ENCODE measurements around the gene ATP2B2. TPM values are rescaled to one million over a fixed set of nuclear protein-coding genes. Genes with fewer than 3 reads are reported as not detected.

ATP2B2 gene
- not detected for total RNA-seq

DNA sequence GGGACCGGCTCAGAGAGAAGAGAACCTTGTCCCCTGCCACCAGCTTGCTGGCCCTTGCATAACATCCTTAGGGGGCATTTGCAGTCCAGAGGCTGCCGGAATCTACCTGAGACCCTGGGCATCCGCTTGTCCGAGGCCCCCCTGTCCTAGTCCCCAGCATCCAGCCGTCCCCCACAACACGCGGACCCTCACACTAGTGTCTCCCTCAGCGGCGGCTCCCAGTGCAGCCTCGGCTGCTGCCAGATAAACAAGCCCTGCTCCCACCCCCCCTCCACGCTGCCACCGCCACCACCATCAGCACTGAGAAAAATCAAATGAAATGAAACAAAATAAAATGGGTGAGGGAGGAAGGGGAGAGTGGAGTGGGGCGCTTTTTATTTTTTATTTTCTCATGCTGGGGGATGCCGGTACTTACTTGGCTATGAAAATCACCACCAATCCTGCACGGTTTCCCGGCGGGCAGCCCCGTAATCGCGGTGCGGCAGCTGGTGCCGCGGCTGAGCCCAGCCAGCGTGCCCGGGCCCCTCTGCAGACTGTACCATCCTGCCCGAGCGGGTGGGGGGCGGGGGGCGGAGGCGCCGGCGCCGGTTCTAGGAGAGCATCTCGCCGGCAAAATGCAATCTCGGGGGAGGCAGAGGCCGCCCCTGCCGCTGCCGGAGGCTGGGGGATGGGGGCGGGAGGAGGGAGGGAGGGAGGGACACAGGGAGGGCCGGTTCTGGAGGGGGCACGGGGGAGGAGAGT is at the start of gene ATP2B2:
Gene ATP2B2 (minus strand): TSS at position 537 of the 741 bp plus-strand sequence. CDS start 56,043 bp downstream, outside the sequence.
- Mint-ChIP-seq H3K4me1 (peaks cover 2% of the 10 kb centered on the region), H3K4me3 (no peak within 1 kb of the TSS), H3K9me3 (no peaks in the 10 kb centered on the region), H3K27me3 (peaks cover 18% of the 10 kb centered on the region), H3K36me3 (ENCODE audit: low read depth) (no peaks in the 10 kb centered on the region), H3K27ac (no peak within 1 kb of the TSS)
- DNase-seq: no peak
- POLR2A ChIA-PET: no interaction called here
- CTCF ChIA-PET: no interaction called here

DNA sequence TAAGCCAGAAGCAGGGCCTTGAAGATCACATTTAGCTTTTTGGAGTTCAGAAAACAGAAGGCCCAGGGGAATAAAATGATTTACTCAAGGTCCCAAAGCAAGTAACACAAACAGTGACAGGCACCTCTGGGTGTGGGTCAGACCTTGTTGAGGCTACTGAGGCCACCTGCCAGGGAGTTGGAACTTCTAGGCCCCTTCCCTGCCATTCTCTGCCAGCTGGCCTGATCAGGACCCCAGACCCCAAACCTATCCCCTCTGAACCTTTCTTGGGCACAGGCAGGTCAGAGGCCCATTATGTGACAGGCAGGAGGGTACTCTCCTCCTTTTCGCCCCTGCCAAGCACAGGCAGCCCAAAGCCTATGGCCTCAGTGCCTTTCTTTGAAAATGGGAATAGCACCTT is 49.4 kb upstream of the ATP2B2 start:
- no peaks in the 10 kb centered on the region for H3K9me3 Mint-ChIP-seq
- ChIA-PET CTCF (no interaction called here), POLR2A (no interaction called here)
- H3K36me3 Mint-ChIP-seq (ENCODE audit: low read depth): no peaks in the 10 kb centered on the region
- H3K27ac Mint-ChIP-seq: no peak overlapping the region
- DNase-seq: peak; percentile 6
- H3K4me3 Mint-ChIP-seq: no peak overlapping the region
- peaks cover 36% of the 10 kb centered on the region for H3K4me1 Mint-ChIP-seq
- H3K27me3 Mint-ChIP-seq: peaks cover 14% of the 10 kb centered on the region

DNA sequence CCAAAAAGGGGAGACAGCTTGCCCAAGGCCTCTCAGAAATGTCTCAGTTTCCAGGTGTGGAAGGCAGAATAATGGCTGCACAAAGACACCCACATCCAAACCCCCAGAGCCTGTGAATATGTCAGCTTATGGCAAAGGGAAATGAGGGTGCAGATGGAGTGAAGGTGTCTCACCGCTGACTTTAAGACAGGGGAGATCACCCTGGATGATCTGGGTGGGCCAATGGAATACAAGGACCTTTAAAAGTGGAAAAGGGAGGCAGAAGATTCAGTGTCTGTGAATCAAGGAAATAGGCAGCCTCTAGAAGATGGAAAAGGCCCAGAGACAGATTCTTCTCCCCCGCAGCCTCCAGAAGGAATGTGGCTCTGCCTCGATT is 48.8 kb upstream of the ATP2B2 start:
- DNase-seq: peak; percentile 7
- CTCF ChIA-PET: no interaction called here

DNA sequence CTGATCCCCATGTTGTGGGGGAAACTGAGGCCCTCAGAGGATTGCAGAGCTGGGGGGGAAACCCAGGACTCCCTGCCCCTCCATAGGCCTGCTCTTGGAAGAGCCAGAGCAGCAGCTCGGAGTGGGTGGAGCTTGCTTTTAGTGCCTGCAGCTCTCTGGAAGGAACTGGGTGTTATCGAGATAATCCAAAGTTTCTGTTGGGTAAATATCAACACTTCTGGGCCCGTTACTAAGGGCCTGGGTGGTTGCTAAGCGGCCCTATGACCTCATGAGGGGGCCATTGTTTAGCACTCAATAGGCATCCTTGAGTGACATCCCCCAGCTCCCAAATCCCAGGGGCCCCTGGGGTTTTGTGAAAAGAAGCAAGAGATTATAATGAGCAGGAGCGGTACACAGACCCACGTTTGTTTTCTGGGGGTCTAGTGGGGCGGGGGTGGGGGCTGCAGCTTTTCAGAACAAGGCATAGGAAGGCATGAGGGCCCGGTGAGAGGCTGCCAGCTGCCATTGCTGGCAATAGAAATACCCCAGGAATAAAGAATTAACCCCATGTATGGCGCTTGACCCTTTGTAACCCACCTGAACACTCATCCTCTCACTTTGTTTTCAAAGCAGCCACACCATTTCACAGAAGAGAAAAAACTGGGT is 48.3 kb upstream of the ATP2B2 start:
- Mint-ChIP-seq H3K4me1 (peaks cover 45% of the 10 kb centered on the region), H3K27me3 (peaks cover 7% of the 10 kb centered on the region), H3K36me3 (ENCODE audit: low read depth) (no peaks in the 10 kb centered on the region), H3K9me3 (no peaks in the 10 kb centered on the region), H3K4me3 (no peak overlapping the region), H3K27ac (no peak overlapping the region)
- ChIA-PET POLR2A (no interaction called here), CTCF (interaction anchor here (0.6 to 2.3 kb wide), 3 partner anchors 50 to 1351 kb away, joined by 3 to 6 read pairs (median 3); no protein-coding TSS in a partner anchor)
- DNase-seq: peak; percentile 9

More for the DNA sequence above, 48.8 kb upstream of the ATP2B2 start:
- POLR2A ChIA-PET: no interaction called here
- H3K4me1 Mint-ChIP-seq: peaks cover 40% of the 10 kb centered on the region
- no peaks in the 10 kb centered on the region for H3K9me3 Mint-ChIP-seq
- no peak overlapping the region for H3K4me3 Mint-ChIP-seq
- H3K27ac Mint-ChIP-seq: no peak overlapping the region
- H3K36me3 Mint-ChIP-seq (ENCODE audit: low read depth): no peaks in the 10 kb centered on the region
- peaks cover 10% of the 10 kb centered on the region for H3K27me3 Mint-ChIP-seq

DNA sequence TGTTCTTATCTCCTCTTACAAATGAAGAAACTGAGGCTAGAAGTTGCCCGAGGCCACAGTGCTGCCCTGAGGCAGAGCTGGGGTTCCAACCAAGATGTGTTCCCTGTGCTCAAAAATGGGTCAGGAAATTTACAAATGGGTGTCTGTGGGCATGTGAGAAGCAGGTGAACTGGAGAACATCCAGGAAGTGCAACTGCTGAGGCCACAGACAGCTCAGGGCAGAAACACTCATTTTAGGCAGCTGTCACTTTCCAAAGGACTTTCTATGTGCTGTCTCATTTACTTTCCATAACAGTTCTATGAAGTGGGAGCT is 47.2 kb upstream of the ATP2B2 start:
- H3K27ac Mint-ChIP-seq: peak overlapping the region; percentile 82
- ChIA-PET POLR2A (interaction anchor here (0.6 to 1.1 kb wide), 4 partner anchors 50 to 186 kb away, joined by 3 to 4 read pairs (median 4); no protein-coding TSS in a partner anchor), CTCF (interaction anchor here (1.0 to 2.3 kb wide), 3 partner anchors 51 to 620 kb away, joined by 3 to 6 read pairs (median 3); no protein-coding TSS in a partner anchor)
- H3K4me1 Mint-ChIP-seq: peaks cover 52% of the 10 kb centered on the region
- H3K9me3 Mint-ChIP-seq: no peaks in the 10 kb centered on the region
- H3K36me3 Mint-ChIP-seq (ENCODE audit: low read depth): no peaks in the 10 kb centered on the region
- H3K4me3 Mint-ChIP-seq: peak overlapping the region; percentile 50
- DNase-seq: peak; percentile 24
- H3K27me3 Mint-ChIP-seq: peaks cover 8% of the 10 kb centered on the region

DNA sequence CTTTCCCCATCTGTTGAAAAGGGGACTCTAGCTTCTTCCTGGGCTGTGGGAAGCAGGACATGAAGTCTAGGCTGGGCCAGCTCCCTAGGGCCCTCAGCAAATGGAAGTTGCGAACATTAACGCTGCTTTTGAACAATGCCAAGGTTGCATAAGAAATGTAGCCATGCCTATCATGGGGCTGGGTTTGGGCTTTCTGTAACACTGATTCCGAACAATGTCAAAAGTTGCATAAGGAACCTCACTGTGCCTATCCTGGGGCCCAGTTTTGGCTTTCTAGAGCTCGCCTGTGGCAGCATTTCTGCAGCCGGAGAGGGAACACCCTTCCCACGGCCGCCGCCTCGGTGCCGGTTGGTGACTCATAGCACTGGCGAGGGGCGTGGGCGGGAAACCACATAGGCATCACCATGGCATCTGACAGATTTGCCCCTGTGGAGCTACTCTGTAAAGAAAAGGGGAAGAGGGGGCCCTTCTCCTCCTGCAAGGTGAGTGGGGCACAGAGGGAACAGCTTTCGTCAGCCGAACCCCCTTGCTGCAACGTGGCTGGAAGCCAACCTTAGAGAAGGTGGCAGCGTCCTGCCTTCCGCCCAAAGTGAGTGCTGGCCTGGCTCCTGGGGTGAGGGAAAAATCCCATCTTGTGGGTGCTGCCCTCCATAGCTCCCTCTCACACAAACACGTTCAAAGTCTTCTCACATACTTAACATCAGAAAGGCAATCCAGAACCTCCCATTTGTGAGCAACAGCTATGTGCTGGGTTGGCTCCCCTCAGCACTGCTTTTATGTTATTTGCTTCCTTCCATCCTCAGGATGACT is 46.6 kb upstream of the ATP2B2 start:
- H3K27ac Mint-ChIP-seq: peak overlapping the region; percentile 82
- peak overlapping the region; percentile 50 for H3K4me3 Mint-ChIP-seq
- peaks cover 8% of the 10 kb centered on the region for H3K27me3 Mint-ChIP-seq
- H3K4me1 Mint-ChIP-seq: peaks cover 48% of the 10 kb centered on the region
- ChIA-PET CTCF (interaction anchor here (0.6 to 2.3 kb wide), 4 partner anchors 18 to 1928 kb away, joined by 3 to 6 read pairs (median 3); no protein-coding TSS in a partner anchor), POLR2A (interaction anchor here (0.6 to 1.1 kb wide), 4 partner anchors 50 to 186 kb away, joined by 3 to 4 read pairs (median 4); no protein-coding TSS in a partner anchor)
- peak; percentile 72 for DNase-seq
- H3K9me3 Mint-ChIP-seq: no peaks in the 10 kb centered on the region
- no peaks in the 10 kb centered on the region for H3K36me3 Mint-ChIP-seq (ENCODE audit: low read depth)

DNA sequence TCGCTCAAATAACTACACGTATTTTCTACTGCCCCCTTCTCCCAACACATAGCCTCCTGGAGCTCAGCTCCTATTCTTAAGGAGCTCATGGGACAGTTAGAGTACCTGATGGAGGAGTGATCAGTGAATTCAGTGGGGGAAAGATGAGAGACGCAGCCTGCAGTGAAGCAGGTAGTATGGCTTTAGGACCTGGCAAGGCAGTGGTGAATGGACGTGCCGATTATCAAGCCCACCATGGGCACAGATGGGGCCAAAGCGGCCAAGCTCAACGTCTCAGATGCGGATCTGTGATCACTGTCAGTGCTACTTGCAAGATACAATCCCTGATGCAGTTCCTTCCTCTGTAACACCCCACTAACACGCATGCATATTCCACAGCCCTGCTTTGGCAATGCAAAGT is 45.8 kb upstream of the ATP2B2 start:
- no peak overlapping the region for H3K27ac Mint-ChIP-seq

DNA sequence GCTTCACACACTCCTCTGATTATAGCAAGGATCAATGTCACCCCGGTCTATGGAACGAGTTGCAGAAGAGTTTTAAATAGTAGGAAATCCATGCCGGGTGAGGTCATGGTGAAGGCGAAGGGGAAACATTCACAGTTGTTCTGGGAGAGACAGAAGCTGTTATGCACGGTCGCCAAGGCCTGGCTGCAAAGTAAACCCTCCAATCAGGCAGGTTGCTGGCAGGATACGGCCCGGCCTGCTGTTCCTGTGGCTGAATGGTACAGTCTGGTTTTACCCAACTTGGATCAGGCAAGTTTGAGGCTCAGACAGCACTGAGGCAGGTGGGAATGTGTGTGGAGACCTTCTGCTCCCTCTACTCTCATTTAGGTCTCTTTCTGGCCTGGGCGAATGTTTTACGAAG is 45.3 kb upstream of the ATP2B2 start:
- CTCF ChIA-PET: no interaction called here
- no peak overlapping the region for H3K4me3 Mint-ChIP-seq

More for the DNA sequence above, 45.8 kb upstream of the ATP2B2 start:
- peak; percentile 11 for DNase-seq
- H3K4me1 Mint-ChIP-seq: peaks cover 48% of the 10 kb centered on the region
- peaks cover 8% of the 10 kb centered on the region for H3K27me3 Mint-ChIP-seq
- no peaks in the 10 kb centered on the region for H3K36me3 Mint-ChIP-seq (ENCODE audit: low read depth)
- ChIA-PET CTCF (interaction anchor here (2.3 kb wide), 1 partner anchor 53 kb away, joined by 6 read pairs; no protein-coding TSS in a partner anchor), POLR2A (no interaction called here)
- no peaks in the 10 kb centered on the region for H3K9me3 Mint-ChIP-seq
- H3K4me3 Mint-ChIP-seq: no peak overlapping the region

DNA sequence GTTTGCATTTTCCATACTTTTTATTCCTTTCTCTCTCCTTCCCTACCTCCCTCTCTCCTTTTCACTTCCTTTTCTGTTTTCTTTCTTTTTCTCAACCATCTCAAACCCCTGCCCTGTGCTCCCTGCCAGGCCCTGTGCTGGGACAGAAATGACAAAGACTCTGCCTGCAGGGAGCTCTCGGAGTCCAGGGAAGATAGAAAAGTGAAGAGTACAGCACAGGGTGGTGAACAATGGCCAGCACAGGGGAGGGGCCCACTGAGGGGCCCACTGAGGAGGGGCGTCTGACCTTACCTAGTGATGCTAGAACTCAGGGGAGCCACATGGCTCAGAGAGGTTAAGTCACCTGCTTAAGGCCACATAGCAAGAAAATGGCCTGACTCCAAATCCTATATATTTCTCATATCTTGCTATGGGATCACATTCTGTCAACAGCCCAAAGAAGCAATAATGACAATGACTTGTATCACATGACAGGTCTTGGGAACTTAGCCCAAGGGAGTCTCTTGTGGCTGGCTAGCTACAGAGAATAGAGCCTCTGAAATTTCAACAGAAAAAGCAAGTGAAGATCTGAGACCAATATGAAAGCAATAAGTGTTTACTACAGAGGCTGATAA is 44.3 kb upstream of the ATP2B2 start:
- CTCF ChIA-PET: no interaction called here
- H3K4me1 Mint-ChIP-seq: peaks cover 48% of the 10 kb centered on the region
- H3K27ac Mint-ChIP-seq: no peak overlapping the region
- H3K9me3 Mint-ChIP-seq: no peaks in the 10 kb centered on the region
- peaks cover 10% of the 10 kb centered on the region for H3K27me3 Mint-ChIP-seq
- POLR2A ChIA-PET: interaction anchor here (1.0 kb wide), 1 partner anchor 8 kb away, joined by 3 read pairs; no protein-coding TSS in a partner anchor
- peak; percentile 8 for DNase-seq
- no peak overlapping the region for H3K4me3 Mint-ChIP-seq
- H3K36me3 Mint-ChIP-seq (ENCODE audit: low read depth): no peaks in the 10 kb centered on the region

More for the DNA sequence above, 45.3 kb upstream of the ATP2B2 start:
- Mint-ChIP-seq H3K36me3 (ENCODE audit: low read depth) (no peaks in the 10 kb centered on the region), H3K9me3 (no peaks in the 10 kb centered on the region), H3K27me3 (peaks cover 8% of the 10 kb centered on the region), H3K4me1 (peaks cover 48% of the 10 kb centered on the region), H3K27ac (no peak overlapping the region)
- POLR2A ChIA-PET: no interaction called here
- peak; percentile 9 for DNase-seq

DNA sequence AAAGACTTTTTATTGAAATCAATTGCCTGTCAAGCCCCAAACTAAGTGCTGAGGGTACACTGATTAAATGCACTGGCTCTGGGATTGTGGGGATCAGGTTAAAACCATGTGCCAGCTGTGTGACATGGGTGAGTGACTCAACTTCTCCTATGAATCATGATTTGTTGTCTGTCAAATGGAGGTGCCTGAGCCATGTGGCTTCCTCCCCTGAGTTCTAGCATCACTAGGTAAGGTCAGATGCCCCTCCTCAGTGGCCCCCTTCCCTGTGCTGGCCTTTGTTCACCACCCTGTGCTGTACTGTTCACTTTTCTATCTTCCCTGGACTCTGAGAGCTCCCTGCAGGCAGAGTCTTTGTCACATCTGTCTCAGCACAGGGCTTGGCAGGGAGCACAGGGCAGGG is 43.6 kb upstream of the ATP2B2 start:
- Mint-ChIP-seq H3K9me3 (no peaks in the 10 kb centered on the region), H3K27ac (peak overlapping the region; percentile 2), H3K36me3 (ENCODE audit: low read depth) (peaks cover 2% of the 10 kb centered on the region), H3K27me3 (peaks cover 13% of the 10 kb centered on the region), H3K4me1 (peaks cover 48% of the 10 kb centered on the region), H3K4me3 (no peak overlapping the region)
- ChIA-PET POLR2A (interaction anchor here (1.0 kb wide), 1 partner anchor 9 kb away, joined by 3 read pairs; no protein-coding TSS in a partner anchor), CTCF (interaction anchor here (1.1 kb wide), 1 partner anchor 11 kb away, joined by 3 read pairs; no protein-coding TSS in a partner anchor)
- DNase-seq: peak; percentile 30

DNA sequence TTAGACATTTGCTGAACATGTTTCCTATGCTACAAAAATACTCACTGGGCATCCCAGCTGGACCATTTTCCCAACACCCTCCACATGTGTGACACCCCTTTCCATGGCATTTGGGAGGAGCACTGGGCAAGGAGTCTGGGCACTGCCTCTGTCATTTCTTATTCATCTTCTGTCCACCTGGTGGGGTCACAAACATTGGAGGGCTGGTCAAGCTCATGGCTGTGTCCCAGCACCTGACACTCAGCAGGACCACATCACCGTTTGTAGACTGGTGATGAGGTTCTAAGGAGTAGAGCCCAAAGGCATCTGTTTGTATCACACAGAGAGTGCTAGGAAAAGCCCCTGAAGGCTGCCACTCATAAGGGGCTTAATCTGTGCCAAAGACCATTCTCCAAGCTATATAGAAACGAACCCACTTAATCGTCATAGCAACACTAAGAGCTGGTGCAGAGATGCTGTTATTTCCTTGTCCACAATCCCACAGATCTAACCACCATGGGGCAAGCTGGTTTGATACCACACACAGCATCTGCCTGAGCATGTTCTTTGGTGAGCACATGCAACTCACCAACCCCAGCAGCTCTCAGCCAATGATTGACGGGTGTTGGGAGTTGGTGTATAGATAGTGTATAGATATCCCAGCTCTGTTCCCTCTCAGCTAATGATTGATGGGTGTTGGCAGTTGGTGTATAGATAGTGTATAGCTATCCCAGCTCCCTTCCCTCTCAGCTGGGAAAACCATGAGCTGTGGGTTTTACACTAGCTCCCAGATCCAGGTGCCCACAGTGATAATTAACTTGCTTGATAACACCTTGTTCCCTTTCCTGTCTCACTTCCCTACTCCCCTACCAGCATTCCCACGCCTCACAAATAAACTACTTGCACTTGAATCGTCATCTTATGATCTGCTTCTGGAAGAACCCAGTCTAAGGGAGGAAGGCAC is 42.7 kb upstream of the ATP2B2 start:
- POLR2A ChIA-PET: no interaction called here
- CTCF ChIA-PET: interaction anchor here (1.1 kb wide), 1 partner anchor 12 kb away, joined by 3 read pairs; no protein-coding TSS in a partner anchor
- Mint-ChIP-seq H3K4me3 (no peak overlapping the region), H3K9me3 (peaks cover 2% of the 10 kb centered on the region), H3K27me3 (peaks cover 13% of the 10 kb centered on the region), H3K27ac (no peak overlapping the region), H3K36me3 (ENCODE audit: low read depth) (peaks cover 2% of the 10 kb centered on the region), H3K4me1 (peaks cover 45% of the 10 kb centered on the region)
- DNase-seq: peak; percentile 21

DNA sequence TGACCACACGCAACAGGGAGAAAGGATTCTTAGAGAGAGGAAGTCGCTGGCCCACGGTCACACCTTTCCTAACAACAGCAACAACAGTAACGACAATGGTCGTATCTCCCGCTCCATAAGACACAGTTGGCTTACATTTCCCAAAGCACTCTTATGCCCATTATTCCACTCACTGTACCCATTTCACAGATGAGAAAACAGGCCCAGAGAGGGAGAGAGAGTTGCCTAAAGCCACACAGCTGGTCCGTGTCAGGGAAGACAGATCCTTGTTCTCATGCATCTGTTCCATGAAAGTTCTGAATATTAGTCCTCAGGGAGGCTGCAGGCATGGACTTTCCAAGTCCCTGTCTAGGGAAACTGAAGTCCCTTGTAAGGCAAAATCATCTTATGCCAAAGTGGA is 42.0 kb upstream of the ATP2B2 start:
- H3K9me3 Mint-ChIP-seq: peaks cover 9% of the 10 kb centered on the region
- H3K36me3 Mint-ChIP-seq (ENCODE audit: low read depth): peaks cover 2% of the 10 kb centered on the region
- peaks cover 20% of the 10 kb centered on the region for H3K27me3 Mint-ChIP-seq
- DNase-seq: no peak
- no peak overlapping the region for H3K27ac Mint-ChIP-seq
- ChIA-PET CTCF (no interaction called here), POLR2A (no interaction called here)
- H3K4me1 Mint-ChIP-seq: peaks cover 38% of the 10 kb centered on the region
- no peak overlapping the region for H3K4me3 Mint-ChIP-seq
